Neural progenitor cell (in vitro differentiated cells): ENCODE data around the gene TSPAN13. TPM values are rescaled to one million over a fixed set of nuclear protein-coding genes. Genes with fewer than 3 reads are reported as not detected.

Experiments used
- DNase-seq: peaks from one replicate; pipeline ENCODE4 v3.0.0-alpha.2; 2016; ENCODE audit warnings: low spot score
- H2AFZ ChIP-seq: fragments of 200-600 bp; sonication (generic); replicated peaks from 2 replicates; pipeline ENCODE4 v1.6.1; 2016; ENCODE audit warnings: antibody characterized with exemption
- H3F3A ChIP-seq: fragments of 200-600 bp; sonication (generic); 2 replicates; pipeline ENCODE4 v1.6.1; 2016; ENCODE audit warnings: antibody characterized with exemption, low read depth
- H3K27ac ChIP-seq: fragments of 200-600 bp; sonication (generic); 2 replicates; pipeline ENCODE4 v1.5.1; 2016; ENCODE audit warnings: mild to moderate bottlenecking
- H3K27me3 ChIP-seq: fragments of 200-600 bp; sonication (generic); 2 replicates; pipeline ENCODE4 v1.6.1; 2016; ENCODE audit warnings: mild to moderate bottlenecking, moderate library complexity
- H3K36me3 ChIP-seq: fragments of 200-600 bp; sonication (generic); 2 replicates; pipeline ENCODE4 v1.5.1; 2016
- H3K4me1 ChIP-seq: fragments of 200-600 bp; sonication (generic); 2 replicates; pipeline ENCODE4 v1.6.1; 2016; ENCODE audit warnings: mixed run types
- H3K4me2 ChIP-seq: fragments of 200-600 bp; sonication (generic); 2 replicates; pipeline ENCODE4 v1.6.1; 2016
- H3K4me3 ChIP-seq: fragments of 200-600 bp; sonication (generic); 2 replicates; pipeline ENCODE4 v1.5.1; 2016
- H3K79me2 ChIP-seq: fragments of 200-600 bp; sonication (generic); 2 replicates; pipeline ENCODE4 v1.6.1; 2016; ENCODE audit warnings: low read depth
- H3K9ac ChIP-seq: fragments of 200-600 bp; sonication (generic); 2 replicates; pipeline ENCODE4 v1.6.1; 2016
- H3K9me3 ChIP-seq: fragments of 200-600 bp; sonication (generic); 2 replicates; pipeline ENCODE4 v1.5.1; 2016; ENCODE audit warnings: low read depth
- H4K20me1 ChIP-seq: fragments of 200-600 bp; sonication (generic); 2 replicates; pipeline ENCODE4 v1.6.1; 2016; ENCODE audit warnings: low read depth
- H3K27ac Mint-ChIP-seq: 3 replicates; pipeline ENCODE4 v1.8.0; 2021; ENCODE audit warnings: mixed read lengths
- H3K27me3 Mint-ChIP-seq: 2 replicates; pipeline ENCODE4 v1.8.0; 2022; ENCODE audit warnings: low read depth, mild to moderate bottlenecking, inconsistent platforms, moderate library complexity, mixed read lengths; ENCODE audit not compliant: insufficient read depth
- H3K36me3 Mint-ChIP-seq: 3 replicates; pipeline ENCODE4 v1.8.0; 2021; ENCODE audit warnings: mixed read lengths
- H3K4me1 Mint-ChIP-seq: 3 replicates; pipeline ENCODE4 v1.8.0; 2021; ENCODE audit warnings: mixed read lengths
- H3K4me3 Mint-ChIP-seq: 3 replicates; pipeline ENCODE4 v1.8.0; 2021; ENCODE audit warnings: mild to moderate bottlenecking, moderate library complexity, mixed read lengths
- H3K9me3 Mint-ChIP-seq: 3 replicates; pipeline ENCODE4 v1.8.0; 2020; ENCODE audit warnings: mixed read lengths
- CTCF ChIP-seq: fragments of 200-600 bp; sonication (generic); IDR thresholded peaks from 2 replicates; pipeline ENCODE4 v1.5.1; 2017; ENCODE audit warnings: antibody characterized with exemption, mild to moderate bottlenecking
- EZH2 ChIP-seq: fragments of 200-600 bp; sonication (generic); IDR thresholded peaks from 2 replicates; pipeline ENCODE4 v1.6.1; 2017; ENCODE audit warnings: antibody characterized with exemption, mild to moderate bottlenecking, moderate library complexity
- EZH2phosphoT487 ChIP-seq: fragments of 200-600 bp; sonication (generic); IDR thresholded peaks from 2 replicates; pipeline ENCODE4 v1.6.1; 2017; ENCODE audit warnings: antibody characterized with exemption
- total RNA-seq: library from RNA; depleted of rRNA; stranded (reverse); fragments of >200 nt; gene quantifications from 2 replicates; pipeline ENCODE4 v1.2.3, GENCODE V29; 2015; ENCODE audit warnings: low replicate concordance

TSPAN13 gene
- total RNA-seq, 1 donor from 2014 or later: 41.2 TPM

DNA sequence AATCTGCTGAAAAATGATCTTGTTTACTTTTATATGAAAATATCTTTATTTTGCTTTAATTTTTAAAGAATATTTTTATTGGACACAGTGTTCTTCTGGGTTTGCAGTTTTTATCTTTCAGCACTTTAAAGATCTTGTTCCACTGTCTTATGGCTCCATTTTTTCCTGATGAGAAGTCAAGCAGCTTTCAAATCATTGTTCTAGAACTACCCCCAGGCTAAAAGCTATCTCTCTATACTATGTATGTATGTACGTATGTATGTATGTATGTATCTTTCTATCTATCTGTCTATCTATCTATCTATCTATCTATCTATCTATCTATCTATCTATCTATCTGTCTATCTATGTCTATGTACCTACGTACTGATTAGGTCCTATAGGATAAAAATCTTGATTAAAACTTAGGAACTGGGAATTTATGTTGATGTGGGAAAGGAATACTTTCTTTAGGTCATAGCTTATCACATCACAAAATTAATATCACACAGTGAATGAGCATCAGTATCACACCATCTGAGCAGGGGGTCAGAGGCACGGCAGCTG is 35.4 kb upstream of the TSPAN13 start:
- H3K4me1 Mint-ChIP-seq: peaks cover 5% of the 10 kb centered on the region
- no peak overlapping the region for H3K27ac ChIP-seq
- H3K4me3 Mint-ChIP-seq: no peak overlapping the region
- no peaks in the 10 kb centered on the region for H3K79me2 ChIP-seq
- H3F3A ChIP-seq: no peaks in the 10 kb centered on the region
- H3K4me2 ChIP-seq: no peak overlapping the region
- no peaks in the 10 kb centered on the region for H3K9me3 ChIP-seq
- H3K27ac Mint-ChIP-seq: no peak overlapping the region
- H3K27me3 Mint-ChIP-seq: no peaks in the 10 kb centered on the region
- H2AFZ ChIP-seq: no peak overlapping the region
- no peaks in the 10 kb centered on the region for H3K36me3 ChIP-seq
- H3K4me3 ChIP-seq: no peak overlapping the region
- no peak for TF ChIP-seq EZH2phosphoT487
- TF ChIP-seq EZH2: no peak
- no peak for TF ChIP-seq CTCF
- no peaks in the 10 kb centered on the region for H3K36me3 Mint-ChIP-seq
- H3K27me3 ChIP-seq: no peaks in the 10 kb centered on the region
- H4K20me1 ChIP-seq: no peaks in the 10 kb centered on the region
- no peak for DNase-seq
- H3K9ac ChIP-seq: no peak overlapping the region
- no peaks in the 10 kb centered on the region for H3K9me3 Mint-ChIP-seq
- H3K4me1 ChIP-seq: no peaks in the 10 kb centered on the region

GRCh38 chr7:16719699-16720098 is 33.9 kb upstream of the TSPAN13 start:
- Histone ChIP-seq H3K27ac (no peak overlapping the region), H3K27me3 (no peaks in the 10 kb centered on the region), H2AFZ (no peak overlapping the region), H3K9me3 (no peaks in the 10 kb centered on the region), H3K36me3 (no peaks in the 10 kb centered on the region), H4K20me1 (no peaks in the 10 kb centered on the region), H3K4me3 (no peak overlapping the region), H3K9ac (no peak overlapping the region), H3K79me2 (no peaks in the 10 kb centered on the region), H3F3A (no peaks in the 10 kb centered on the region), H3K4me2 (no peak overlapping the region), H3K4me1 (no peaks in the 10 kb centered on the region)
- no peaks in the 10 kb centered on the region for H3K36me3 Mint-ChIP-seq
- H3K4me3 Mint-ChIP-seq: no peak overlapping the region
- H3K9me3 Mint-ChIP-seq: no peaks in the 10 kb centered on the region
- H3K4me1 Mint-ChIP-seq: peaks cover 5% of the 10 kb centered on the region
- no peak overlapping the region for H3K27ac Mint-ChIP-seq
- no peak for DNase-seq
- H3K27me3 Mint-ChIP-seq: no peaks in the 10 kb centered on the region
- TF ChIP-seq CTCF (no peak), EZH2 (no peak), EZH2phosphoT487 (no peak)

GRCh38 chr7:16721541-16721940 is 32.0 kb upstream of the TSPAN13 start:
- no peaks in the 10 kb centered on the region for H4K20me1 ChIP-seq
- H3K27ac Mint-ChIP-seq: no peak overlapping the region

More at GRCh38 chr7:16721541-16721940, 32.0 kb upstream of the TSPAN13 start:
- Histone ChIP-seq H3K36me3 (no peaks in the 10 kb centered on the region), H3K27ac (no peak overlapping the region), H2AFZ (no peak overlapping the region), H3K79me2 (no peaks in the 10 kb centered on the region), H3K9me3 (no peaks in the 10 kb centered on the region), H3K27me3 (no peaks in the 10 kb centered on the region), H3K4me1 (no peaks in the 10 kb centered on the region), H3F3A (no peaks in the 10 kb centered on the region), H3K4me2 (no peak overlapping the region), H3K4me3 (no peak overlapping the region), H3K9ac (no peak overlapping the region)
- no peak for DNase-seq
- peaks cover 5% of the 10 kb centered on the region for H3K4me1 Mint-ChIP-seq
- H3K4me3 Mint-ChIP-seq: no peak overlapping the region
- no peaks in the 10 kb centered on the region for H3K36me3 Mint-ChIP-seq
- H3K27me3 Mint-ChIP-seq: no peaks in the 10 kb centered on the region
- no peak for TF ChIP-seq EZH2
- no peak for TF ChIP-seq CTCF
- no peak for TF ChIP-seq EZH2phosphoT487
- no peaks in the 10 kb centered on the region for H3K9me3 Mint-ChIP-seq
